Adrenal gland (tissue), 12 donors: ENCODE data around the gene APIP. TPM values are rescaled to one million over a fixed set of nuclear protein-coding genes. Genes with fewer than 3 reads are reported as not detected.
A peak's percentile ranks its signal among the peaks of the same experiment; 100 is the strongest.

Source experiments
- DNase-seq, 7 donors: peaks; one replicate each; pipeline ENCODE4 v3.0.0-alpha.2; 2019 to 2020
- H3K27ac ChIP-seq, 5 donors: fragments of 200-600 bp; sonication (generic) in 4 of 5; 1 replicate in 3 of 5; 2 replicates in 2 of 5; pipeline versions ENCODE4 v1.5.1 to v1.8.0; 2016 to 2020; ENCODE audit warnings: mild to moderate bottlenecking in 1 of 5
- H3K27me3 ChIP-seq: fragments of 200-600 bp; 2 replicates; pipeline ENCODE4 v1.8.0; 2021
- H3K36me3 ChIP-seq, 2 donors: fragments of 200-600 bp; replicated peaks in 1 of 2; 1 replicate in 1 of 2; 2 replicates in 1 of 2; pipeline versions ENCODE4 v1.5.1 to v1.8.0; 2018 to 2022
- H3K4me1 ChIP-seq, 2 donors: fragments of 200-600 bp; replicated peaks in 1 of 2; 1 replicate in 1 of 2; 2 replicates in 1 of 2; pipeline versions ENCODE4 v1.5.1 to v1.8.0; 2018 to 2021
- H3K4me3 ChIP-seq, 4 donors: fragments of 200-600 bp; sonication (generic) in 3 of 4; one replicate each; pipeline ENCODE4 v1.5.1; 2016 to 2018
- H3K9me3 ChIP-seq, 3 donors: fragments of 200-600 bp; sonication (generic) in 1 of 3; replicated peaks in 1 of 3; 1 replicate in 2 of 3; 2 replicates in 1 of 3; pipeline versions ENCODE4 v1.5.1 to v1.8.0; 2016 to 2021
- CTCF ChIP-seq, 6 experiments: fragments of 450-650 bp in 4 of 6; fragments of 200-600 bp in 2 of 6; sonication (generic) in 1 of 6; IDR thresholded peaks; 1 replicate in 5 of 6; 2 replicates in 1 of 6; pipeline versions ENCODE4 v1.5.1 to v1.8.0; 2016 to 2021; ENCODE audit warnings: antibody characterized with exemption in 6 of 6, mild to moderate bottlenecking in 2 of 6, moderate library complexity in 1 of 6
- POLR2A ChIP-seq, 2 donors: fragments of 450-650 bp; IDR thresholded peaks; one replicate each; pipeline ENCODE4 v1.6.1; 2017; ENCODE audit warnings: antibody characterized with exemption in 2 of 2, mild to moderate bottlenecking in 2 of 2, moderate library complexity in 1 of 2
- WGBS, 4 donors: extraction: QIAGEN DNeasy Blood & Tissue Kit in 2 of 4; methylation state at CpG; one replicate each; pipeline versions ENCODE4 v1.1.5 to v1.1.7; 2013 to 2017; 5-methylcytosine and 5-hydroxymethylcytosine counted together
- intact Hi-C, 2 donors: fragments of 100-400 bp; cut with DNase I; formaldehyde crosslinking; loops; one replicate each; pipeline versions ENCODE4 v1.14.1 to v1.15.0; 2022 to 2023
- polyA plus RNA-seq, 3 donors: library from polyadenylated mRNA; stranded (reverse); fragments of 200-250 nt in 2 of 3; fragments of 350-450 nt in 1 of 3; fragmentation: Illumina TruSeq in 1 of 3; extraction: RNeasy Lipid Tissue Mini Kit (QIAGEN cat#74804) in 1 of 3; gene quantifications; one replicate each; pipeline ENCODE4 v1.2.3, GENCODE V29; 2013 to 2014
- total RNA-seq, 9 donors: library from RNA; depleted of rRNA in 4 of 9; stranded (reverse); fragments of >200 nt in 4 of 9; fragments of 120-200 nt in 1 of 9; fragmentation: NEBNext Ultra II Directional in 1 of 9; extraction: Animal tissue kit (Norgen Biotek cat#: 25700) in 1 of 9; gene quantifications; one replicate each; pipeline versions ENCODE4 v1.1.0 to v1.2.4, GENCODE V29; 2013 to 2023
- donor health status: healthy with polysubstance abuse.
- donor health status: Bipolar disorder and iron deficiency.
- donor health status: DM: yes; HTN: yes; CAD: no.
- donor health status: DM: no; HTN: no; CAD: no.
- donor health status: DM: no; HTN: no; CAD: no.
- donor health status: DM: yes; HTN: yes; CAD: no.

The APIP gene
- total and polyA plus RNA-seq, 12 donors, result 17.0 to 102 (median 48.5) TPM

DNA sequence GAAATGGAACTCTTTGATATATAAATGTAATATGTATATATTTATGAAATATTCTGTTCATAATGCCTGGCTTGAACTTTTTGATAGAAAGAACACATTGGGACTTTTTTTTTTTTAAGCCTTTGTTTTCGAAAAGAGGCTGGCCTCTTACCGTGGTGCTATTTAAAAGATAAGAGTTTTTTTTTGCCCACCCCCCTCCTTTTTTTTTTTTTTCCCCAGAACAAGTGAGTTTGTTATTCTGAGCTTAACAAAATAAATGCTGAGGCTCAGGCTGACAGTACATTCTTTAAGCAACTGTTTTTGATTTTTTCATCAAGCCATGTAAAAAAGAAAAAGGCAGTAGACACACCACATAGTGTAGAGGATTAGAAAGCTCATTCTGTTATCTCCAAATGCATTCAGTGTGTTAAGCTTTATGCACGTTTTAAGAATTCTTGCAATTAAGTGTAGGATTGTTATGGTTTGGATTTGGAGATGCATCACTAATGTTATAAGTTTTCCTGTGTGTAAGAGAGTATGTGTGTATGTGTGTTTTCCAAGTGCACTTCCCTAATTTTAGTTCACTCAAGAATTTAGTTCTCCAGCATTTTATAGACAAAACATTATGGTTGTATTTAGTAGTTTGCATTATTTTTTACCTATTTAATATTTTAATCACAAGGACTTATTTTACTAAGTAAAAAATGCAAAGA, 12.2 kb upstream of the APIP start:
- no peak overlapping the region for H3K4me3 ChIP-seq
- H3K27me3 ChIP-seq, result no peaks in the 10 kb centered on the region
- intact Hi-C loops, result loop anchor here in 1 of 2 donors (10.0 kb wide), 1 partner anchor 466 kb away; no protein-coding TSS in a partner anchor
- no peak for DNase-seq
- peaks cover 0 to 12% of the 10 kb centered on the region in 2 donors for H3K36me3 ChIP-seq
- TF ChIP-seq POLR2A (IDR thresholded peaks at IDR 0.05), result no peak
- no peak for TF ChIP-seq CTCF (IDR thresholded peaks at IDR 0.05)
- WGBS, 4 donors, result 62 to 77% (median 69%) methylated on average over 3 of the region's 3 CpGs
- H3K4me1 ChIP-seq, result peaks cover 13 to 38% of the 10 kb centered on the region in 2 donors
- H3K27ac ChIP-seq, result no peak overlapping the region
- H3K9me3 ChIP-seq, result no peaks in the 10 kb centered on the region

GRCh38 chr11:34926831-34927132, 10.6 kb upstream of the APIP start:
- no peak overlapping the region for H3K27ac ChIP-seq
- intact Hi-C loops, result loop anchor here in 1 of 2 donors (10.0 kb wide), 1 partner anchor 468 kb away; no protein-coding TSS in a partner anchor
- H3K4me3 ChIP-seq, result no peak overlapping the region
- no peaks in the 10 kb centered on the region for H3K27me3 ChIP-seq
- no peaks in the 10 kb centered on the region for H3K9me3 ChIP-seq
- no peak for DNase-seq
- TF ChIP-seq POLR2A (IDR thresholded peaks at IDR 0.05) (no peak), CTCF (IDR thresholded peaks at IDR 0.05) (no peak)
- H3K36me3 ChIP-seq, result no peaks in the 10 kb centered on the region
- peaks cover 13 to 38% of the 10 kb centered on the region in 2 donors for H3K4me1 ChIP-seq

- intact Hi-C loops, result loop anchor here in 1 of 2 donors (10.0 kb wide), 1 partner anchor 469 kb away; no protein-coding TSS in a partner anchor
- no peaks in the 10 kb centered on the region for H3K27me3 ChIP-seq
- no peak overlapping the region for H3K4me3 ChIP-seq
- 2 to 7% (median 4%) methylated on average over 2 of the region's 2 CpGs for WGBS, 4 donors
- TF ChIP-seq POLR2A (IDR thresholded peaks at IDR 0.05), result no peak
- TF ChIP-seq CTCF (IDR thresholded peaks at IDR 0.05), result peak; percentile 52 to 89 (median 78)
- peak in 1 of 7 donors; percentile 11 for DNase-seq
- no peaks in the 10 kb centered on the region for H3K36me3 ChIP-seq
- H3K4me1 ChIP-seq, result peaks cover 13 to 38% of the 10 kb centered on the region in 2 donors
- H3K27ac ChIP-seq, result no peak overlapping the region
- no peaks in the 10 kb centered on the region for H3K9me3 ChIP-seq
These were observed 10.1 kb upstream of the APIP start for GRCh38 chr11:34926101-34926830.

DNA sequence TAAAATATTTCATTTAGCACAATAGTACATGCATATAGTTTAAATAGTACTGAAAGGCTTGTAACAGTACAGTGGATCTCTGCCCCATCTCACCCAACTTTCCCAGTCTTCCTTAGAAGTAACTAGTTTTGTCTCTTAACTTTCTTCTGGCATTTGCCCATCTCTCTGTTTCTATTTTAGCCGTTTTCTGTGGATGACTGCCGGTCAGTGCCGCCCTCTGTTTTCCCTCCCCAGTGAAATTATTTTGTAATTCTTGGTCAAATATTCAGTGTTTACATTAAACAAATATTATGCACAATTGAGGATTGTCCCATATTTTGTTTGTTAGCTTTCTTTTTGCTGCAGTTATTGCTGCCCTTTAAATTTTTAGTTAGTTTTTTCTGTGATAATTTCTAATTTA, 8.5 kb upstream of the APIP start:
- no peak for DNase-seq
- Histone ChIP-seq H3K4me1 (peaks cover 13 to 38% of the 10 kb centered on the region in 2 donors), H3K27ac (no peak overlapping the region), H3K9me3 (no peaks in the 10 kb centered on the region), H3K4me3 (no peak overlapping the region), H3K36me3 (no peaks in the 10 kb centered on the region), H3K27me3 (no peaks in the 10 kb centered on the region)
- intact Hi-C loops, result loop anchor here in 1 of 2 donors (10.0 kb wide), 1 partner anchor 470 kb away; no protein-coding TSS in a partner anchor
- 33 to 67% (median 47%) methylated on average over 3 of the region's 3 CpGs for WGBS, 4 donors
- TF ChIP-seq POLR2A (IDR thresholded peaks at IDR 0.05) (no peak), CTCF (IDR thresholded peaks at IDR 0.05) (no peak)
